Heart left ventricle (tissue), 11 donors: ENCODE measurements around the gene HACD2. TPM values are rescaled to one million over a fixed set of nuclear protein-coding genes. Genes with fewer than 3 reads are reported as not detected.

Source experiments
- polyA plus RNA-seq, 2 donors: library from polyadenylated mRNA; stranded (reverse); fragments of 200-250 nt; gene quantifications; one replicate each; pipeline ENCODE4 v1.2.3, GENCODE V29; 2013
- total RNA-seq, 9 donors: library from RNA; depleted of rRNA in 2 of 9; stranded (reverse); fragments of >200 nt in 2 of 9; fragmentation: NEBNext Ultra II Directional in 3 of 9; extraction: Animal tissue kit (Norgen Biotek cat#: 25700) in 3 of 9; gene quantifications; one replicate each; pipeline versions ENCODE4 v1.1.0 to v1.2.4, GENCODE V29; 2016 to 2023
- donor health status: ischemic (EF 13 %, LVEDD 7.1; RV severe dilation, severe dysfunction).
- donor health status: healthy with polysubstance abuse.
- donor health status: DM: no; HTN: yes; CAD: no.
- donor health status: DM: no; HTN: no; CAD: no.
- donor health status: ischemic (EF 25% LVEDD 5.7; RV mildly dilated, moderate dysfunction).
- donor health status: healthy.
- donor health status: DM: yes; HTN: yes; CAD: no.
- donor health status: PGD.
- donor health status: nonischemic (EF 23%, LVEDD 6.1; RV moderate dilation, normal function).

HACD2 gene
- total and polyA plus RNA-seq, 11 donors: 5.6 to 23.3 (median 9.7) TPM

Other genes with a start within 250 kb of the HACD2 start
- gene ADCY5, start 136.0 kb downstream of the HACD2 start, total RNA-seq: 100 to 1,000 TPM; 106 to 276 (median 170) TPM
- 10 to 100 TPM; 78.5 to 84.1 TPM for gene ADCY5, start 136.0 kb downstream of the HACD2 start, polyA plus RNA-seq